Liver (tissue), 9 donors: ENCODE data around the gene MANBA. TPM values are rescaled to one million over a fixed set of nuclear protein-coding genes. Genes with fewer than 3 reads are reported as not detected.

Experiments
- DNase-seq: peaks from one replicate; pipeline ENCODE4 v3.0.0-alpha.2; 2017; ENCODE audit warnings: low spot score
- H3K27ac ChIP-seq, 2 donors: one replicate each; pipeline ENCODE4 v1.7.0; 2013; ENCODE audit warnings: inconsistent platforms in 2 of 2, low read length in 2 of 2, control low read depth in 1 of 2, low read depth in 1 of 2, mild to moderate bottlenecking in 1 of 2
- H3K27me3 ChIP-seq, 4 donors: one replicate each; pipeline versions ENCODE4 v1.6.1 to v1.7.0; 2013; ENCODE audit warnings: low read length in 3 of 4, inconsistent platforms in 1 of 4, mild to moderate bottlenecking in 1 of 4, moderate library complexity in 1 of 4; ENCODE audit not compliant: control insufficient read depth in 4 of 4, insufficient read depth in 4 of 4
- H3K36me3 ChIP-seq, 4 donors: one replicate each; pipeline versions ENCODE4 v1.6.1 to v1.7.0; 2013; ENCODE audit warnings: low read length in 3 of 4, mild to moderate bottlenecking in 3 of 4, low read depth in 1 of 4, moderate library complexity in 1 of 4; ENCODE audit not compliant: control insufficient read depth in 4 of 4, insufficient read depth in 3 of 4
- H3K4me1 ChIP-seq, 4 donors: one replicate each; pipeline versions ENCODE4 v1.6.1 to v1.7.0; 2013; ENCODE audit warnings: low read length in 3 of 4, mild to moderate bottlenecking in 3 of 4, moderate library complexity in 1 of 4; ENCODE audit not compliant: control insufficient read depth in 4 of 4, insufficient read depth in 4 of 4
- H3K4me3 ChIP-seq, 3 donors: one replicate each; pipeline versions ENCODE4 v1.6.1 to v1.7.0; 2013; ENCODE audit warnings: low read length in 3 of 3, control low read depth in 1 of 3, low read depth in 1 of 3, mild to moderate bottlenecking in 1 of 3
- H3K9ac ChIP-seq, 2 donors: one replicate each; pipeline ENCODE4 v1.7.0; 2013; ENCODE audit warnings: low read length in 2 of 2, mild to moderate bottlenecking in 2 of 2, moderate library complexity in 2 of 2, control low read depth in 1 of 2, low read depth in 1 of 2
- H3K9me3 ChIP-seq, 4 donors: one replicate each; pipeline versions ENCODE4 v1.6.1 to v1.7.0; 2013; ENCODE audit warnings: low read length in 3 of 4; ENCODE audit not compliant: control insufficient read depth in 4 of 4
- CTCF ChIP-seq: fragments of 150-350 bp; IDR thresholded peaks from 2 replicates; pipeline ENCODE4 v1.5.1; 2017; ENCODE audit warnings: improper control_type of control experiment, low read depth, low read length; ENCODE audit not compliant: missing input control
- EGR1 ChIP-seq, 2 donors: IDR thresholded peaks; 2 replicates each; pipeline ENCODE4 v1.6.1; 2016 to 2018; ENCODE audit warnings: antibody characterized with exemption in 2 of 2, low read depth in 2 of 2
- FOXA1 ChIP-seq: IDR thresholded peaks from 2 replicates; pipeline ENCODE4 v1.6.1; 2016; ENCODE audit warnings: antibody characterized with exemption
- FOXA2 ChIP-seq: IDR thresholded peaks from 2 replicates; pipeline ENCODE4 v1.6.1; 2016; ENCODE audit warnings: antibody characterized with exemption
- GABPA ChIP-seq, 2 donors: IDR thresholded peaks in 1 of 2; conservative IDR thresholded peaks in 1 of 2; 2 replicates each; pipeline ENCODE4 v1.6.1; 2016; ENCODE audit warnings: antibody characterized with exemption in 2 of 2, mild to moderate bottlenecking in 1 of 2, moderate library complexity in 1 of 2
- HNF4A ChIP-seq, 2 donors: conservative IDR thresholded peaks; 2 replicates each; pipeline ENCODE4 v1.6.1; 2016; ENCODE audit warnings: antibody characterized with exemption in 2 of 2, mild to moderate bottlenecking in 2 of 2
- HNF4G ChIP-seq: IDR thresholded peaks from 2 replicates; pipeline ENCODE4 v1.6.1; 2016; ENCODE audit warnings: antibody characterized with exemption
- JUND ChIP-seq, 2 donors: IDR thresholded peaks; 2 replicates each; pipeline ENCODE4 v1.6.1; 2016; ENCODE audit warnings: antibody characterized with exemption in 2 of 2
- NR2F2 ChIP-seq: IDR thresholded peaks from 2 replicates; pipeline ENCODE4 v1.6.1; 2016; ENCODE audit warnings: antibody characterized with exemption
- RAD21 ChIP-seq, 2 donors: IDR thresholded peaks; 2 replicates each; pipeline ENCODE4 v1.6.1; 2016; ENCODE audit warnings: antibody characterized with exemption in 2 of 2, mild to moderate bottlenecking in 2 of 2
- RXRA ChIP-seq, 2 donors: IDR thresholded peaks; 2 replicates each; pipeline ENCODE4 v1.6.1; 2017 to 2018; ENCODE audit warnings: antibody characterized with exemption in 2 of 2, mild to moderate bottlenecking in 1 of 2
- SP1 ChIP-seq: IDR thresholded peaks from 2 replicates; pipeline ENCODE4 v1.6.1; 2018; ENCODE audit warnings: antibody characterized with exemption, mild to moderate bottlenecking
- TAF1 ChIP-seq: conservative IDR thresholded peaks from 2 replicates; pipeline ENCODE4 v1.6.1; 2016; ENCODE audit warnings: antibody characterized with exemption, mild to moderate bottlenecking
- YY1 ChIP-seq: IDR thresholded peaks from 2 replicates; pipeline ENCODE4 v1.6.1; 2016; ENCODE audit warnings: antibody characterized with exemption, mild to moderate bottlenecking
- WGBS: extraction: QIAGEN DNeasy Blood & Tissue Kit; methylation state at CpG from one replicate; pipeline ENCODE4 v1.1.7; 2013; 5-methylcytosine and 5-hydroxymethylcytosine counted together
- polyA plus RNA-seq, 2 donors: library from polyadenylated mRNA; stranded (reverse) in 1 of 2; unstranded in 1 of 2; fragments of 200-250 nt in 1 of 2; fragments of >200 nt in 1 of 2; fragmentation: Nextera tagmentation in 1 of 2; extraction: Ambion mirVana in 1 of 2; gene quantifications; one replicate each; pipeline versions ENCODE4 v1.2.1 to v1.2.3, GENCODE V29; 2013 to 2015
- total RNA-seq, 2 donors: library from RNA; depleted of rRNA; stranded (reverse); fragments of >200 nt; gene quantifications; one replicate each; pipeline ENCODE4 v1.2.3, GENCODE V29; 2014
- TF ChIP-seq, protein P1 (sequence below): IDR thresholded peaks from 2 replicates; pipeline ENCODE4 v1.6.1; 2016; ENCODE audit warnings: antibody characterized with exemption
- TF ChIP-seq, protein P2 (sequence below): IDR thresholded peaks from 2 replicates; pipeline ENCODE4 v1.6.1; 2016; ENCODE audit warnings: antibody characterized with exemption
- TF ChIP-seq, protein P3 (sequence below): IDR thresholded peaks from 2 replicates; pipeline ENCODE4 v1.6.1; 2016; ENCODE audit warnings: antibody characterized with exemption
- TF ChIP-seq, protein P4 (sequence below): IDR thresholded peaks from 2 replicates; pipeline ENCODE4 v1.6.1; 2016; ENCODE audit warnings: antibody characterized with exemption, mild to moderate bottlenecking
- donor health status: healthy.
- donor health status: healthy.
- donor health status: healthy.
- donor health status: healthy.
- donor health status: healthy.

The MANBA gene
- total and polyA plus RNA-seq, 4 donors = 7.1 to 24.2 (median 15.5) TPM

DNA sequence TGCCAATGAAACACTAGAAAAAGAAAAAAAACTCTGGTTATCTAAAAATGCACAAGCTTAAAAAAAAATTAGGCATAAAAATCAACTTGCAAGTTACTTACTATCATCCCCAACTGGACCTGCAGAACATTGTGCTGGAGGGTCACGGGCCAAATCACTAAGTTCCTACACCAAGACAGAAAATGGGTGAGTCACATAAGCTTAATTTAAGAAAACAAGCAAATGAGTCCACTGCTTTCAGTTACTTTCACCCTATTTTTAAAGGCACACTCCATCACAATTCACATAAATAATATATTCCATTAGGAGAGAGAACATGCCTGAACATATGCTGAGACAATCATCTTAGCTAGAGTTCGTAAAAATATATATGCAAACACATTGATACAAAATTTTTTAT is 48.9 kb upstream of the MANBA start (continued):
- TF ChIP-seq, protein P1, sequence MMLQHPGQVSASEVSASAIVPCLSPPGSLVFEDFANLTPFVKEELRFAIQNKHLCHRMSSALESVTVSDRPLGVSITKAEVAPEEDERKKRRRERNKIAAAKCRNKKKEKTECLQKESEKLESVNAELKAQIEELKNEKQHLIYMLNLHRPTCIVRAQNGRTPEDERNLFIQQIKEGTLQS = no peak
- TF ChIP-seq, protein P2, sequence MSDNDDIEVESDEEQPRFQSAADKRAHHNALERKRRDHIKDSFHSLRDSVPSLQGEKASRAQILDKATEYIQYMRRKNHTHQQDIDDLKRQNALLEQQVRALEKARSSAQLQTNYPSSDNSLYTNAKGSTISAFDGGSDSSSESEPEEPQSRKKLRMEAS = no peak
- no peak for TF ChIP-seq GABPA (IDR thresholded peaks at IDR 0.05 in 1 of 2, conservative IDR thresholded peaks at IDR 0.05 in 1 of 2)

- no peak for DNase-seq
- Histone ChIP-seq H3K27me3 (no peaks in the 10 kb centered on the region), H3K4me1 (peaks cover 0 to 18% (median 11%) of the 10 kb centered on the region in 4 donors), H3K9ac (no peak overlapping the region), H3K27ac (no peak overlapping the region), H3K9me3 (no peaks in the 10 kb centered on the region), H3K36me3 (peaks cover 2 to 25% (median 12%) of the 10 kb centered on the region in 4 donors), H3K4me3 (no peak overlapping the region)
- WGBS = 73% methylated on average over 3 of the region's 3 CpGs
- TF ChIP-seq TAF1 = no peak
- TF ChIP-seq RAD21 (IDR thresholded peaks at IDR 0.05) = no peak
- TF ChIP-seq, protein P2 = no peak
- no peak for TF ChIP-seq RXRA (IDR thresholded peaks at IDR 0.05)
- TF ChIP-seq, protein P3, sequence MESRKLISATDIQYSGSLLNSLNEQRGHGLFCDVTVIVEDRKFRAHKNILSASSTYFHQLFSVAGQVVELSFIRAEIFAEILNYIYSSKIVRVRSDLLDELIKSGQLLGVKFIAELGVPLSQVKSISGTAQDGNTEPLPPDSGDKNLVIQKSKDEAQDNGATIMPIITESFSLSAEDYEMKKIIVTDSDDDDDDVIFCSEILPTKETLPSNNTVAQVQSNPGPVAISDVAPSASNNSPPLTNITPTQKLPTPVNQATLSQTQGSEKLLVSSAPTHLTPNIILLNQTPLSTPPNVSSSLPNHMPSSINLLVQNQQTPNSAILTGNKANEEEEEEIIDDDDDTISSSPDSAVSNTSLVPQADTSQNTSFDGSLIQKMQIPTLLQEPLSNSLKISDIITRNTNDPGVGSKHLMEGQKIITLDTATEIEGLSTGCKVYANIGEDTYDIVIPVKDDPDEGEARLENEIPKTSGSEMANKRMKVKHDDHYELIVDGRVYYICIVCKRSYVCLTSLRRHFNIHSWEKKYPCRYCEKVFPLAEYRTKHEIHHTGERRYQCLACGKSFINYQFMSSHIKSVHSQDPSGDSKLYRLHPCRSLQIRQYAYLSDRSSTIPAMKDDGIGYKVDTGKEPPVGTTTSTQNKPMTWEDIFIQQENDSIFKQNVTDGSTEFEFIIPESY = no peak
- TF ChIP-seq FOXA2 = no peak
- no peak for TF ChIP-seq JUND (IDR thresholded peaks at IDR 0.05)
- TF ChIP-seq EGR1 (IDR thresholded peaks at IDR 0.05; ENCODE audit: low read depth in 2 of 2) = no peak
- no peak for TF ChIP-seq SP1
Measured at GRCh38 chr4:102809190-102809589, 48.4 kb upstream of the MANBA start.

DNA sequence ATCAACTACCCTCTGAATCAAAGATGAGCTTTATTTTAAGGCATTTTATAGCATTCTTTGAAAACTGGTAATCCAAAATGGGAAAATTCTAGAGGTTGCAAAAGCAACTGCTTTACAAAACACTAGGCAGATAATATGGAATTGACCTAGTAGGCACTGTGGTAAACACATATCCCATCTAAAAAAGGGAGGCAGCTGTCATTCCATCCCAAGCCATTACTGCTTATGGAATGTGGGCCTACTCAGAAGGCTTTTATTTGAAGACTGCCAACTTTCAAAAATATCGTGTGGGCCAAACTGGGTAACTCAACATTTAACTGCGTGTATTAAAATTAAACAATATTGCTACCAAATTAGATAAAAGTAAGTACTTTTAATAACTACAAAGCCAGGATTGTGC is 47.2 kb upstream of the MANBA start:
- Histone ChIP-seq H3K9me3 (no peaks in the 10 kb centered on the region), H3K36me3 (peaks cover 5 to 27% (median 15%) of the 10 kb centered on the region in 4 donors), H3K27me3 (no peaks in the 10 kb centered on the region), H3K27ac (no peak overlapping the region), H3K9ac (no peak overlapping the region), H3K4me3 (no peak overlapping the region), H3K4me1 (peaks cover 0 to 13% (median 8%) of the 10 kb centered on the region in 4 donors)
- 84% methylated on average over 2 of the region's 2 CpGs for WGBS
- no peak for TF ChIP-seq TAF1
- TF ChIP-seq RXRA (IDR thresholded peaks at IDR 0.05) = no peak
- no peak for TF ChIP-seq RAD21 (IDR thresholded peaks at IDR 0.05)
- no peak for TF ChIP-seq HNF4A (conservative IDR thresholded peaks at IDR 0.05)
- TF ChIP-seq FOXA1 = no peak
- TF ChIP-seq, protein P1 = no peak
- TF ChIP-seq GABPA (IDR thresholded peaks at IDR 0.05 in 1 of 2, conservative IDR thresholded peaks at IDR 0.05 in 1 of 2) = no peak
- TF ChIP-seq NR2F2 = no peak
- no peak for TF ChIP-seq EGR1 (IDR thresholded peaks at IDR 0.05; ENCODE audit: low read depth in 2 of 2)
- TF ChIP-seq CTCF = no peak
- TF ChIP-seq, protein P4, sequence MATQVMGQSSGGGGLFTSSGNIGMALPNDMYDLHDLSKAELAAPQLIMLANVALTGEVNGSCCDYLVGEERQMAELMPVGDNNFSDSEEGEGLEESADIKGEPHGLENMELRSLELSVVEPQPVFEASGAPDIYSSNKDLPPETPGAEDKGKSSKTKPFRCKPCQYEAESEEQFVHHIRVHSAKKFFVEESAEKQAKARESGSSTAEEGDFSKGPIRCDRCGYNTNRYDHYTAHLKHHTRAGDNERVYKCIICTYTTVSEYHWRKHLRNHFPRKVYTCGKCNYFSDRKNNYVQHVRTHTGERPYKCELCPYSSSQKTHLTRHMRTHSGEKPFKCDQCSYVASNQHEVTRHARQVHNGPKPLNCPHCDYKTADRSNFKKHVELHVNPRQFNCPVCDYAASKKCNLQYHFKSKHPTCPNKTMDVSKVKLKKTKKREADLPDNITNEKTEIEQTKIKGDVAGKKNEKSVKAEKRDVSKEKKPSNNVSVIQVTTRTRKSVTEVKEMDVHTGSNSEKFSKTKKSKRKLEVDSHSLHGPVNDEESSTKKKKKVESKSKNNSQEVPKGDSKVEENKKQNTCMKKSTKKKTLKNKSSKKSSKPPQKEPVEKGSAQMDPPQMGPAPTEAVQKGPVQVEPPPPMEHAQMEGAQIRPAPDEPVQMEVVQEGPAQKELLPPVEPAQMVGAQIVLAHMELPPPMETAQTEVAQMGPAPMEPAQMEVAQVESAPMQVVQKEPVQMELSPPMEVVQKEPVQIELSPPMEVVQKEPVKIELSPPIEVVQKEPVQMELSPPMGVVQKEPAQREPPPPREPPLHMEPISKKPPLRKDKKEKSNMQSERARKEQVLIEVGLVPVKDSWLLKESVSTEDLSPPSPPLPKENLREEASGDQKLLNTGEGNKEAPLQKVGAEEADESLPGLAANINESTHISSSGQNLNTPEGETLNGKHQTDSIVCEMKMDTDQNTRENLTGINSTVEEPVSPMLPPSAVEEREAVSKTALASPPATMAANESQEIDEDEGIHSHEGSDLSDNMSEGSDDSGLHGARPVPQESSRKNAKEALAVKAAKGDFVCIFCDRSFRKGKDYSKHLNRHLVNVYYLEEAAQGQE = no peak
- no peak for TF ChIP-seq YY1
- TF ChIP-seq, protein P3 = no peak
- TF ChIP-seq, protein P2 = no peak
- TF ChIP-seq JUND (IDR thresholded peaks at IDR 0.05) = no peak
- no peak for TF ChIP-seq HNF4G
- no peak for TF ChIP-seq SP1
- TF ChIP-seq FOXA2 = no peak
- DNase-seq = no peak
